PC-3 (cell line): Measurements from ENCODE around the gene FBXW4.

Source experiments
- EZH2phosphoT487 ChIP-seq: fragments of 300-600 bp; sonication (generic); IDR thresholded peaks from 2 replicates; pipeline ENCODE4 v1.6.1; 2018; ENCODE audit warnings: mild to moderate bottlenecking, antibody characterized with exemption, low read length, borderline replicate concordance
- TF ChIP-seq, protein P1 (sequence below): fragments of 300-600 bp; sonication (generic); conservative IDR thresholded peaks from 2 replicates; pipeline ENCODE4 v1.5.1; 2017; ENCODE audit warnings: antibody characterized with exemption, low read depth, mild to moderate bottlenecking, low read length

DNA sequence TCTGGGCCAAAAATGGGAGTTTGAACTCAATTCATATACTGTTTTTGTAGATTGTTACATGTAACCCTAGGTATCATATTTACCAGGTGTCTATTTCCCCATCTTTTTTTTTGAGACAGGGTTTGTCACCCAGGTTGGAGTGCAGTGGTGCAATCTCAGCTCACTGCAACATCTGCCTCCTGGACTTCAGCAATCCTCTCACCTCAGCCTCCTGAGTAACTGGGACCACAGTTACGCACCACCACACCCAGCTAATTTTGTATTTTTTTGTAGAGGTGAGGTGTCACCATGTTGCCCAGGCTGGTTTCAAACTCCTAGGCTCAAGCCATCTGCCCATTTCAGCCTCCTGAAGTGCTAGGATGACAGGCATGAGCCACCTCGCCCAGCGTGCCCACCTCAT is 28.2 kb upstream of the FBXW4 start:
- TF ChIP-seq, protein P1, sequence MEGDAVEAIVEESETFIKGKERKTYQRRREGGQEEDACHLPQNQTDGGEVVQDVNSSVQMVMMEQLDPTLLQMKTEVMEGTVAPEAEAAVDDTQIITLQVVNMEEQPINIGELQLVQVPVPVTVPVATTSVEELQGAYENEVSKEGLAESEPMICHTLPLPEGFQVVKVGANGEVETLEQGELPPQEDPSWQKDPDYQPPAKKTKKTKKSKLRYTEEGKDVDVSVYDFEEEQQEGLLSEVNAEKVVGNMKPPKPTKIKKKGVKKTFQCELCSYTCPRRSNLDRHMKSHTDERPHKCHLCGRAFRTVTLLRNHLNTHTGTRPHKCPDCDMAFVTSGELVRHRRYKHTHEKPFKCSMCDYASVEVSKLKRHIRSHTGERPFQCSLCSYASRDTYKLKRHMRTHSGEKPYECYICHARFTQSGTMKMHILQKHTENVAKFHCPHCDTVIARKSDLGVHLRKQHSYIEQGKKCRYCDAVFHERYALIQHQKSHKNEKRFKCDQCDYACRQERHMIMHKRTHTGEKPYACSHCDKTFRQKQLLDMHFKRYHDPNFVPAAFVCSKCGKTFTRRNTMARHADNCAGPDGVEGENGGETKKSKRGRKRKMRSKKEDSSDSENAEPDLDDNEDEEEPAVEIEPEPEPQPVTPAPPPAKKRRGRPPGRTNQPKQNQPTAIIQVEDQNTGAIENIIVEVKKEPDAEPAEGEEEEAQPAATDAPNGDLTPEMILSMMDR: no peak
- TF ChIP-seq EZH2phosphoT487: no peak
